Measurements from ENCODE around the gene PMS2. TPM values are rescaled to one million over a fixed set of nuclear protein-coding genes. Genes with fewer than 3 reads are reported as not detected.
A peak's percentile ranks its signal among the peaks of the same experiment; 100 is the strongest.

PMS2 gene, protein sequence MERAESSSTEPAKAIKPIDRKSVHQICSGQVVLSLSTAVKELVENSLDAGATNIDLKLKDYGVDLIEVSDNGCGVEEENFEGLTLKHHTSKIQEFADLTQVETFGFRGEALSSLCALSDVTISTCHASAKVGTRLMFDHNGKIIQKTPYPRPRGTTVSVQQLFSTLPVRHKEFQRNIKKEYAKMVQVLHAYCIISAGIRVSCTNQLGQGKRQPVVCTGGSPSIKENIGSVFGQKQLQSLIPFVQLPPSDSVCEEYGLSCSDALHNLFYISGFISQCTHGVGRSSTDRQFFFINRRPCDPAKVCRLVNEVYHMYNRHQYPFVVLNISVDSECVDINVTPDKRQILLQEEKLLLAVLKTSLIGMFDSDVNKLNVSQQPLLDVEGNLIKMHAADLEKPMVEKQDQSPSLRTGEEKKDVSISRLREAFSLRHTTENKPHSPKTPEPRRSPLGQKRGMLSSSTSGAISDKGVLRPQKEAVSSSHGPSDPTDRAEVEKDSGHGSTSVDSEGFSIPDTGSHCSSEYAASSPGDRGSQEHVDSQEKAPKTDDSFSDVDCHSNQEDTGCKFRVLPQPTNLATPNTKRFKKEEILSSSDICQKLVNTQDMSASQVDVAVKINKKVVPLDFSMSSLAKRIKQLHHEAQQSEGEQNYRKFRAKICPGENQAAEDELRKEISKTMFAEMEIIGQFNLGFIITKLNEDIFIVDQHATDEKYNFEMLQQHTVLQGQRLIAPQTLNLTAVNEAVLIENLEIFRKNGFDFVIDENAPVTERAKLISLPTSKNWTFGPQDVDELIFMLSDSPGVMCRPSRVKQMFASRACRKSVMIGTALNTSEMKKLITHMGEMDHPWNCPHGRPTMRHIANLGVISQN
- total RNA-seq (2014; rRNA removed; shearing (Covaris generic)), result 13.9 and 15.6 TPM in 2 replicates
- polyA plus RNA-seq (2016; fragmentation: Nextera tagmentation; extraction: Ambion mirVana), result 4.3 and 5.2 TPM in 2 replicates
- long read RNA-seq, partial matches to known transcripts, result 3 of 8 reads
- long read RNA-seq, other reads (novel, unspliced or antisense), result 4 of 8 reads

DNA sequence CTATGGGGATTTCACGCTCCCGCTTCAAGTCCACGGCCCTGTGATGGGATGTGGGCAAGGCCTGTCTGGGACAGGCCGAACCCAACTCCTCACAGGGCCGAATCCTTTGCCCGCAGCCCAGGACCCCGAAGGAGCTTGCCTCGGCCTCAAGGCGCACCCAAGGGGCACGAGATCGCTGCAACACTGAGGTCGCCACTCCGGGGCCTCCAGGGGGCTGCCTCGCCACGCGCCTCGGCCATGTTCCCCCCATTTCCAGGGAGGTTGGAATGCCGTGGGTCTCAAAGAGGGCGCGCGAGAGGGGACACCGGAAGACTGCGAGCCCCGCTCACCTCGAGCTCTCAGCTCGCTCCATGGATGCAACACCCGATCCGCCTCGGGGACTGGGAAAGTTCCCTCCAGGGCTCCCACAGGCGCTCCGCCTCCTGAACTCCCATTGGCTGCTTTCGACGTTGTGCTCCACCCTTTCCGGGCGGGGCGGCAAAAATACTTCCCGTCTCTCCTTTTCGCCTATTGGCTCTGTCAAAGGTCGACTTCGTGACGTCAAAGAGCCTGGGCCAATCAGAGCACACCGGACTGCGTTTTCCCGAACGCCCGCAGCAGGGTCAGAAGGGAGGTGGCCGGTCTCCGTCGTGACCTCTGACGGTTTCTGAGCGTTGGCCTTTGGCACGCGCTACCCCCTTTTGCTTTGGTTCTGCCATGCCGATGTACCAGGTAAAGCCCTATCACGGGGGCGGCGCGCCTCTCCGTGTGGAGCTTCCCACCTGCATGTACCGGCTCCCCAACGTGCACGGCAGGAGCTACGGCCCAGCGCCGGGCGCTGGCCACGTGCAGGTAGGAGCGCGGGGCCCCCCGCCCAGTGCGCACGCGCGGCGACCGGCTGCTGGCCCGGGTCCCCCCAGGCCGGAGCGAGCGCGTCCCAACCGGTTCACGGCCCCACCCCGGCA, at the start of gene PMS2, which contains the start of gene AIMP2:
Gene PMS2, minus strand, starts transcription at position 382 of the 944 bp plus-strand sequence. Its CDS starts 30 bp downstream, at position 352.
Gene AIMP2, plus strand, starts transcription at position 605 of the 944 bp plus-strand sequence. Its CDS starts 92 bp downstream, at position 697.
- ATAC-seq, result peak; percentile 94

More for the DNA sequence above, at the start of gene PMS2, which contains the start of gene AIMP2:
- Histone ChIP-seq H2AFZ (no peak within 1 kb of the TSS), H3K4me2 (peak within 1 kb of the TSS; percentile 88), H3K4me3 (peak within 1 kb of the TSS; percentile 84), H3K27ac (ENCODE audit: low read depth) (peak within 1 kb of the TSS; percentile 95), H3F3A (replicated peaks; ENCODE audit: low read depth) (no peaks in the 10 kb centered on the region), H4K20me1 (replicated peaks; ENCODE audit: insufficient read depth) (peaks cover 16% of the 10 kb centered on the region), H3K4me1 (ENCODE audit: insufficient read depth) (peaks cover 11% of the 10 kb centered on the region; the same call in 1 of the 2 replicates), H3K9me2 (ENCODE audit: insufficient read depth) (no peaks in the 10 kb centered on the region), H3K36me3 (ENCODE audit: insufficient read depth) (no peaks in the 10 kb centered on the region), H3K27me3 (ENCODE audit: insufficient read depth) (no peaks in the 10 kb centered on the region), H3K79me2 (replicated peaks; ENCODE audit: insufficient read depth) (peaks cover 59% of the 10 kb centered on the region)
- H3K27ac Mint-ChIP-seq, result peak within 1 kb of the TSS; percentile 97
- peak; percentile 99 for DNase-seq (ENCODE audit: low spot score)
- TF ChIP-seq, protein P1, sequence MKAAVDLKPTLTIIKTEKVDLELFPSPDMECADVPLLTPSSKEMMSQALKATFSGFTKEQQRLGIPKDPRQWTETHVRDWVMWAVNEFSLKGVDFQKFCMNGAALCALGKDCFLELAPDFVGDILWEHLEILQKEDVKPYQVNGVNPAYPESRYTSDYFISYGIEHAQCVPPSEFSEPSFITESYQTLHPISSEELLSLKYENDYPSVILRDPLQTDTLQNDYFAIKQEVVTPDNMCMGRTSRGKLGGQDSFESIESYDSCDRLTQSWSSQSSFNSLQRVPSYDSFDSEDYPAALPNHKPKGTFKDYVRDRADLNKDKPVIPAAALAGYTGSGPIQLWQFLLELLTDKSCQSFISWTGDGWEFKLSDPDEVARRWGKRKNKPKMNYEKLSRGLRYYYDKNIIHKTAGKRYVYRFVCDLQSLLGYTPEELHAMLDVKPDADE (IDR thresholded peaks at IDR 0.05), result peak; percentile 51
- peak; percentile 90 for TF ChIP-seq CREB1 (CRISPR knock-in tag; IDR thresholded peaks at IDR 0.05; ENCODE audit: low read depth)
- peak; percentile 98 for TF ChIP-seq POLR2AphosphoS5 (IDR thresholded peaks at IDR 0.05; ENCODE audit: low read depth)
- TF ChIP-seq, protein P2, sequence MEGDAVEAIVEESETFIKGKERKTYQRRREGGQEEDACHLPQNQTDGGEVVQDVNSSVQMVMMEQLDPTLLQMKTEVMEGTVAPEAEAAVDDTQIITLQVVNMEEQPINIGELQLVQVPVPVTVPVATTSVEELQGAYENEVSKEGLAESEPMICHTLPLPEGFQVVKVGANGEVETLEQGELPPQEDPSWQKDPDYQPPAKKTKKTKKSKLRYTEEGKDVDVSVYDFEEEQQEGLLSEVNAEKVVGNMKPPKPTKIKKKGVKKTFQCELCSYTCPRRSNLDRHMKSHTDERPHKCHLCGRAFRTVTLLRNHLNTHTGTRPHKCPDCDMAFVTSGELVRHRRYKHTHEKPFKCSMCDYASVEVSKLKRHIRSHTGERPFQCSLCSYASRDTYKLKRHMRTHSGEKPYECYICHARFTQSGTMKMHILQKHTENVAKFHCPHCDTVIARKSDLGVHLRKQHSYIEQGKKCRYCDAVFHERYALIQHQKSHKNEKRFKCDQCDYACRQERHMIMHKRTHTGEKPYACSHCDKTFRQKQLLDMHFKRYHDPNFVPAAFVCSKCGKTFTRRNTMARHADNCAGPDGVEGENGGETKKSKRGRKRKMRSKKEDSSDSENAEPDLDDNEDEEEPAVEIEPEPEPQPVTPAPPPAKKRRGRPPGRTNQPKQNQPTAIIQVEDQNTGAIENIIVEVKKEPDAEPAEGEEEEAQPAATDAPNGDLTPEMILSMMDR (conservative IDR thresholded peaks at IDR 0.05; ENCODE audit: low read depth in 2 of 2), result 0 out of 4 replicates have a peak, but pooled peaks of 1 of the 2 experiments have one; percentile 3
- TF ChIP-seq NANOG (IDR thresholded peaks at IDR 0.05; ENCODE audit: borderline replicate concordance), result no peak
- H3K9me3 Mint-ChIP-seq, result no peaks in the 10 kb centered on the region
- peak within 1 kb of the TSS; percentile 87 for H3K4me3 Mint-ChIP-seq
- no peaks in the 10 kb centered on the region for H3K27me3 Mint-ChIP-seq (ENCODE audit: insufficient read depth, low read depth, poor library complexity)
- H3K36me3 Mint-ChIP-seq (ENCODE audit: low read depth), result peaks cover 41% of the 10 kb centered on the region
- peaks cover 18% of the 10 kb centered on the region for H3K4me1 Mint-ChIP-seq
